ENCODE measurements around the gene RALGAPA2.

DNA sequence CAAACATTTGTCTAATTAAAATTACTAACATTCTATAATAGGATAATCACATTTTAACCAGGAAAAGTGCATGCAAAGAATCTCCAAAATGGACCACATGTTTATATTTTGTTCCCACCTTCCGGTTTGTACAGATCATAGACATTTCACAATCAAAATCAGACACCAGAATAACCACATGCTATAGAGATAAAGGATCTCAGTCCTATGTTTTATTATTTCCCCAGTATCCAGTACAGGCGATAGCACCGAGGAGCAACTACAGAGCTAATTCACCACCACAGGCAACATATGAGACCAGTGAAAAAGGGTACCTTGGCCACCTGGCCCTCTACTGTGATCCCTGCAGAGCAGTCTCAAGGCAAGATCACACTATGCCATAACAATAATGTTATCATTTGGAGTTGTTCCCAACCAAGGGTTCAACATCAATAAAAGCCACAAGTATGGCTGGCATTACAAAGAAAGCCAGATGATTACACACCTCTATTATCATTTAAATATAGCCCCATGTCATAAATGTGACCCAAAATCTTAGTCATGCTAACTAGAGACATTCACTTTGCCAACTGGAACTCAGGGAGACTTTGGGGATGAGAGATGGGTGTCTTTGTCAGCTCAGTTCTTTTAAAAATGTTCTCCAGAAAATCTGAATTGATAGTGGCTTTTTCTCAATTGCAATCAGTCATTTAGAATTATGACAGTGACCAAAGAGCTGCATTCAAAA, 46.7 kb downstream of the RALGAPA2 start:
- no peak for TF ChIP-seq POLR2A (IDR thresholded peaks at IDR 0.05)
- TF ChIP-seq, protein P1, sequence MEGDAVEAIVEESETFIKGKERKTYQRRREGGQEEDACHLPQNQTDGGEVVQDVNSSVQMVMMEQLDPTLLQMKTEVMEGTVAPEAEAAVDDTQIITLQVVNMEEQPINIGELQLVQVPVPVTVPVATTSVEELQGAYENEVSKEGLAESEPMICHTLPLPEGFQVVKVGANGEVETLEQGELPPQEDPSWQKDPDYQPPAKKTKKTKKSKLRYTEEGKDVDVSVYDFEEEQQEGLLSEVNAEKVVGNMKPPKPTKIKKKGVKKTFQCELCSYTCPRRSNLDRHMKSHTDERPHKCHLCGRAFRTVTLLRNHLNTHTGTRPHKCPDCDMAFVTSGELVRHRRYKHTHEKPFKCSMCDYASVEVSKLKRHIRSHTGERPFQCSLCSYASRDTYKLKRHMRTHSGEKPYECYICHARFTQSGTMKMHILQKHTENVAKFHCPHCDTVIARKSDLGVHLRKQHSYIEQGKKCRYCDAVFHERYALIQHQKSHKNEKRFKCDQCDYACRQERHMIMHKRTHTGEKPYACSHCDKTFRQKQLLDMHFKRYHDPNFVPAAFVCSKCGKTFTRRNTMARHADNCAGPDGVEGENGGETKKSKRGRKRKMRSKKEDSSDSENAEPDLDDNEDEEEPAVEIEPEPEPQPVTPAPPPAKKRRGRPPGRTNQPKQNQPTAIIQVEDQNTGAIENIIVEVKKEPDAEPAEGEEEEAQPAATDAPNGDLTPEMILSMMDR (IDR thresholded peaks at IDR 0.05 in 8 of 11, conservative IDR thresholded peaks at IDR 0.05 in 3 of 11) = no peak

All from spleen (tissue), 7 donors.